Esophagus (tissue), 2 donors: ENCODE results near the gene PIGP. TPM values are rescaled to one million over a fixed set of nuclear protein-coding genes. Genes with fewer than 3 reads are reported as not detected.
"Not testable (repeated sequence)": the region's sequence is repeated elsewhere in the genome, so short reads cannot be mapped to it uniquely, and the experiment has no call there.

Source experiments
- H3K27ac ChIP-seq, 2 donors: one replicate each; pipeline ENCODE4 v1.5.1; 2013; ENCODE audit warnings: low read depth in 2 of 2, mild to moderate bottlenecking in 2 of 2, inconsistent platforms in 1 of 2, low read length in 1 of 2, moderate library complexity in 1 of 2
- H3K27me3 ChIP-seq, 2 donors: one replicate each; pipeline ENCODE4 v1.6.1; 2013; ENCODE audit warnings: low read length in 2 of 2, control low read depth in 1 of 2, mild to moderate bottlenecking in 1 of 2; ENCODE audit not compliant: insufficient read depth in 2 of 2, control insufficient read depth in 1 of 2
- H3K36me3 ChIP-seq, 2 donors: one replicate each; pipeline ENCODE4 v1.6.1; 2013; ENCODE audit warnings: low read length in 1 of 2; ENCODE audit not compliant: control insufficient read depth in 2 of 2, insufficient read depth in 2 of 2
- H3K4me1 ChIP-seq, 2 donors: one replicate each; pipeline ENCODE4 v1.6.1; 2013; ENCODE audit warnings: low read length in 1 of 2; ENCODE audit not compliant: control insufficient read depth in 2 of 2, insufficient read depth in 2 of 2
- H3K4me3 ChIP-seq, 2 donors: one replicate each; pipeline ENCODE4 v1.5.1; 2013; ENCODE audit warnings: low read length in 2 of 2, mild to moderate bottlenecking in 2 of 2, low read depth in 1 of 2, moderate library complexity in 1 of 2
- H3K9me3 ChIP-seq, 2 donors: one replicate each; pipeline ENCODE4 v1.6.1; 2013; ENCODE audit warnings: mild to moderate bottlenecking in 2 of 2, low read depth in 1 of 2, low read length in 1 of 2, moderate library complexity in 1 of 2; ENCODE audit not compliant: control insufficient read depth in 2 of 2, insufficient read depth in 1 of 2
- WGBS, 2 donors: extraction: QIAGEN DNeasy Blood & Tissue Kit; methylation state at CpG; one replicate each; pipeline ENCODE4 v1.1.7; 2013; 5-methylcytosine and 5-hydroxymethylcytosine counted together
- polyA plus RNA-seq, 2 donors: library from polyadenylated mRNA; stranded (reverse); fragments of 200-250 nt; gene quantifications; one replicate each; pipeline ENCODE4 v1.2.3, GENCODE V29; 2013
- donor health status: healthy with polysubstance abuse.
- donor health status: Bipolar disorder and iron deficiency.

Gene PIGP
- 10 to 100 TPM; 13.4 to 14.6 TPM for polyA plus RNA-seq

DNA sequence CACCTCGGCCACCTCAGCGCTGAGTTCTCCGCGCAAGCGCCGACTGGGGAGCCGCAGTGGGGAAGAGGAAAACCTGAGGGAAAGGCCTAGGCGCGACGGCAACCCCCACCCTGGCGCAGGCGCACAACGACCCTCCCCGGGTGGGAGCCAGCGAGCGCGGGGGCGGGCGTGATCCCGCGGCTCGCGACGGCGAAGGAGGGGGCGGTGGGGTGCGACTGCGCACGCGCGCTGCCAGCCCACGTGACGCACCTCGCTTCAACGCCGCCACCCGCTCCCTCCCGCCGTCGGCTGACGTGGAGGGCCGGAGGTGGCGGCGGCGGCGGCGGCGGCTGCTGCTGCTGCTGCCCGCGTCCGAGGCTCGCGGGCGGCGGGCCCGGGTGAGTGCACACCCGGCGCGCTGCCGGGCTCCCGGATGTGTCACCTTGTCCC, at the start of gene PIGP, which contains the start of gene TTC3:
Gene PIGP (minus strand): TSS at position 84 of the 429 bp plus-strand sequence. CDS start 556 bp downstream, outside the sequence.
Gene TTC3 (plus strand): TSS at position 267 of the 429 bp plus-strand sequence. CDS start 14,004 bp downstream, outside the sequence.
- no peaks in the 10 kb centered on the region for H3K9me3 ChIP-seq
- no peaks in the 10 kb centered on the region for H3K4me1 ChIP-seq
- peak within 1 kb of the TSS; percentile 63 to 77 for H3K4me3 ChIP-seq
- no peaks in the 10 kb centered on the region for H3K27me3 ChIP-seq
- 0 to 1% methylated on average over 38 to 61 of the region's 61 CpGs for WGBS, 2 donors
- no peaks in the 10 kb centered on the region for H3K36me3 ChIP-seq
- peak within 1 kb of the TSS; percentile 99 for H3K27ac ChIP-seq

DNA sequence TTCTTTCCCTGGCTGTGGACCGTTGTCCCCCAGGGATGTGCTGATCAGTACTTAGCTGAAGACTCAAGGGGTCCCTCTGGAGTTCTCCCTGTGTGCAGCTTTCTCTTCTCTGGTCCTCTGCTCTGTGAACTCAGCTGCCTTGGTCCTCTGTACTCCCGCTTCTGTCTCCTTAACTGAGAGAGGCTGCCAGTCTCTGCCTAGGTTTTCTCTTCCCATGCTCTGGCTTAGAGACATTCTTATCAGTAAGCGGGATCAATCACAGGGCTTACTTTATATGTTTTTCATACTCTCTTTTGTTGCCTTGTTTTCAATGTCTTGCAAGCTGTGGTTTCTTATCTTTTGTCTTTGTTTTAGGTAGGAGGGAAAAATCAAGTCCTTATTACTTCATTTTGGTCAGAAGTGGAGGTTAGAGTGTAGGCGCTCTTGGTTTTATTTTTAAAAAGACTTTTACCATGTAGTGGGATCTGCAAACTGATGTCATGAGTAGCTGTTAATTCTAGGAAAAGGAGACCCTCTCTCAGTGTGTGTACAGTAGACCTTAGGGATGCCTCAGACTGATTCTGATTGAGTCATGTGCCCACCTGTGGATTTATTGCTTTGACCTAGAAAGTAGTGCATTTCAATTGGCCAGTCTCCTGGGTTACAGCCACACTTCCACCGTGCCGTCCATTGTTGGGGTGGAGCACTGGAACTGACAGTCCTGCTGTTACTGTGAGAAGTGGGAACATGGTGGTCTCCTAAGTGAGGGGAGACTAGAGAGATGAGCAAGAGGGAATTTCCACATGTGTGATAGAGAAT, 46.7 kb upstream of the PIGP start:
- WGBS, 2 donors, result 83 to 91% methylated on average over 6 of the region's 6 CpGs
- Histone ChIP-seq H3K4me1 (no peaks in the 10 kb centered on the region), H3K27ac (no peak overlapping the region), H3K4me3 (no peak overlapping the region), H3K9me3 (no peaks in the 10 kb centered on the region), H3K36me3 (no peaks in the 10 kb centered on the region), H3K27me3 (no peaks in the 10 kb centered on the region)

DNA sequence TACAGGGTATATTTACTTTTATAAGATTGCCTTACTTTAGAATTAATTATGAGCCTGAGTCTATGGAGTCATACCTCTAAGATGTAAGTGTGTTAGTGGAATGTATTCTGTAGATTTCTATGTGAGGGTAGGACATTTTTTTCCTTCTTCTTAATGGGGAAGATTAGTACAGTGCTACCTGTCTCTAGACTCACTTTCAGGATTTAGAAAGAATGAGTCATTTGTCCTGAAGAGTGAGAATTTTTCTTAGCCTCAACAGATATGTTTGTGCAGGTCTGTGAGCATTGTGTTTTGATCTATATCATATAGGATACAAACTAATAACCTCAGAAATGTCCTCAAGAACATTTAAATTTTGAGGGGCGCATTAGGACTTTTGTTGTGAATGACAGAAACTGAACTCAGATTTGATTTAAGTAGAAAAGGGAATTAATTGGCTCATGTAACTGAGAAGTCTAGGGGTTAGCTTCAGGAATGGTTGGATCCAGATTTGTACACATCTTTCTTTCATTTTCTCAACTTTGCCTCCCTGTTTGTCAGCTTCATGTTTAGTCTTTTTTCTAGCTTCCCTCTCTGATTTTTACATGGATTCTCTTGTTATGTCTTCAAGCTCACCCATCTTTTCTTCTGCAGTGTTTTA, 45.4 kb upstream of the PIGP start:
- H3K9me3 ChIP-seq, result no peaks in the 10 kb centered on the region
- no peaks in the 10 kb centered on the region for H3K4me1 ChIP-seq
- no peaks in the 10 kb centered on the region for H3K27me3 ChIP-seq
- no peak overlapping the region for H3K4me3 ChIP-seq
- WGBS, 2 donors, result 0 to 11% methylated on average over 1 of the region's 1 CpG
- no peaks in the 10 kb centered on the region for H3K36me3 ChIP-seq
- H3K27ac ChIP-seq, result no peak overlapping the region

DNA sequence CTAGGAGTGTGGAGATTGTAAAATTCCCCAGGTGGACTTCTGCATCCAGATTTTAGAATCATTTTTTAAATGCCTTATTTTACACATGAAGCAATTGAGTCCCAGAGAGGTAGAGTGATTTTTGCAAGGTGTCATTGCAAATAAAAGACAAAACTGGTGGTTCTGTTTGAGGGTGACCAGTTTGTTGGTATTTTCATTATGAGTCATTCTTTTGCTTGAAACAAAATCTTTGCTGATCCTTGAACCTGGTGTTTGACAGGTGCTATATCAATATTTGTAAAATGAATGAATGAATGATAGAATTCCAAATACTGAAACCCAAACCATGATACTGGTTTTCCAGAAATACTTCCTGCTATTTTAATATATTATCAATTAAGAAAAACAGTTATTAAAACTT, 44.3 kb upstream of the PIGP start:
- Histone ChIP-seq H3K9me3 (no peaks in the 10 kb centered on the region), H3K4me1 (no peaks in the 10 kb centered on the region), H3K4me3 (no peak overlapping the region), H3K36me3 (no peaks in the 10 kb centered on the region), H3K27me3 (no peaks in the 10 kb centered on the region), H3K27ac (no peak overlapping the region)

DNA sequence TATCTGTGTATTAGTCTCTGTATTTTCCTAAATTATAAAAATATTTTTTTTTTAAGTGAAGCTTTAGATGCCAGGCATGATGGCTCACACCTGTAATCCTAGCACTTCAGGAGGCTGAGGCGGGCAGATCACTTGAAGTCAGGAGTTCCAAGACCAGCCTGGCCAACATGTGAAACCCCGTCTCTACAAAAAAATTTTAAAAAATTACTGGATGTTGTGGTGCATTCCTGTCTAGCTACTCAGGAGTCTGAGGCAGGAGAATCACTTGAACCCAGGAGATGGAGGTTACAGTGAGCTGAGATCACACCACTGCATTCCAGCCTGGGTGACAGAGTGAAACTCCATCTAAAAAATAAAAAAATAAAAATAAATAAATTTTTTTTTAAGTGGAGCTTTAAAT, 43.6 kb upstream of the PIGP start:
- H3K27ac ChIP-seq, result not testable (repeated sequence)
- WGBS, 2 donors, result 84 to 90% methylated on average over 2 of the region's 2 CpGs

DNA sequence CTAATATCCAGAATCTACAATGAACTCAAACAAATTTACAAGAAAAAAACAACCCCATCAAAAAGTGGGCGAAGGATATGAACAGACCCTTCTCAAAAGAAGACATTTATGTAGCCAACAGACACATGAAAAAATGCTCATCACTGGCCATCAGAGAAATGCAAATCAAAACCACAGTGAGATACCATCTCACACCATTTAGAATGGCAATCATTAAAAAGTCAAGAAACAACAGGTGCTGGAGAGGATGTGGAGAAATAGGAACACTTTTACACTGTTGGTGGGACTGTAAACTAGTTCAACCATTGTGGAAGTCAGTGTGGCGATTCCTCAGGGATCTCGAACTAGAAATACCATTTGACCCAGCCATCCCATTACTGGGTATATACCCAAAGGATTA, 41.4 kb upstream of the PIGP start:
- H3K4me3 ChIP-seq, H3K4me1 ChIP-seq, H3K27ac ChIP-seq, H3K36me3 ChIP-seq, H3K27me3 ChIP-seq, H3K9me3 ChIP-seq: not testable (repeated sequence)
- WGBS, 2 donors, result 78 to 83% methylated on average over 1 of the region's 3 CpGs

More for the DNA sequence above, 43.6 kb upstream of the PIGP start:
- H3K4me3 ChIP-seq, H3K4me1 ChIP-seq, H3K27me3 ChIP-seq, H3K9me3 ChIP-seq, H3K36me3 ChIP-seq: not testable (repeated sequence)

DNA sequence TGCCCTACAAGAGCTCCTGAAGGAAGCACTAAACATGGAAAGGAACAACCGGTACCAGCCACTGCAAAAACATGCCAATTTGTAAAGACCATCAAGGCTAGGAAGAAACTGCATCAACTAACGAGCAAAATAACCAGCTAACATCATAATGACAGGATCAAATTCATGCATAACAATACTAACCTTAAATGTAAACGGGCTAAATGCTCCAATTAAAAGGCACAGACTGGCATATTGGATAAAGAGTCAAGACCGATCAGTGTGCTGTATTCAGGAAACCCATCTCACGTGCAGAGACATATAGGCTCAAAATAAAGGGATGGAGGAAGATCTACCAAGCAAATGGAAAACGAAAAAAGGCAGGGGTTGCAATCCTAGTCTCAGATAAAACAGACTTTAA, 38.2 kb upstream of the PIGP start:
- 93 to 96% methylated on average over 4 to 5 of the region's 6 CpGs for WGBS, 2 donors

DNA sequence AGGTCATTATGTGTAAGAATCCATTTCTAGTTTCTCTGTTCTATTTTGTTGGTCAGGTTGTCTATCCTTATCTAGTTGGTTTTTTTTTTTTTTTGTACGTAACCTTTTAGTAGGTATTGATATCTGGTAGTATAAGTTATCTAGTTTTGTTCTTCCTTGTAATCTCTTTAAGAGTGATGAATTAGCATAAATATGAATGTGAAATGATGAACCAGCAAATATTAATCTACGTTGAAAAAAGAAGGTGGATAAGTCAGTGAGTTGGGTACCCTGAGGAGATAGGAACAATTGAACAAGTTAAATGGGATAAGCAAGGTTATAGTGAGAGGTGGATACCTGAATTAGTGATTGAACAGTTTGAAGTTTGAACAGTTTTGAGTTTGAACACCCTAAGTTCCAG, 34.1 kb upstream of the PIGP start:
- WGBS, 2 donors, result 93 to 94% methylated on average over 2 of the region's 2 CpGs
- H3K27me3 ChIP-seq, result no peaks in the 10 kb centered on the region
- H3K27ac ChIP-seq, result no peak overlapping the region
- H3K4me3 ChIP-seq, result no peak overlapping the region
- no peaks in the 10 kb centered on the region for H3K4me1 ChIP-seq
- peaks cover 0 to 2% of the 10 kb centered on the region in 2 donors for H3K9me3 ChIP-seq
- no peaks in the 10 kb centered on the region for H3K36me3 ChIP-seq

More for the DNA sequence above, 38.2 kb upstream of the PIGP start:
- not testable (repeated sequence) for H3K4me1 ChIP-seq, H3K36me3 ChIP-seq, H3K27ac ChIP-seq, H3K4me3 ChIP-seq, H3K27me3 ChIP-seq, H3K9me3 ChIP-seq

DNA sequence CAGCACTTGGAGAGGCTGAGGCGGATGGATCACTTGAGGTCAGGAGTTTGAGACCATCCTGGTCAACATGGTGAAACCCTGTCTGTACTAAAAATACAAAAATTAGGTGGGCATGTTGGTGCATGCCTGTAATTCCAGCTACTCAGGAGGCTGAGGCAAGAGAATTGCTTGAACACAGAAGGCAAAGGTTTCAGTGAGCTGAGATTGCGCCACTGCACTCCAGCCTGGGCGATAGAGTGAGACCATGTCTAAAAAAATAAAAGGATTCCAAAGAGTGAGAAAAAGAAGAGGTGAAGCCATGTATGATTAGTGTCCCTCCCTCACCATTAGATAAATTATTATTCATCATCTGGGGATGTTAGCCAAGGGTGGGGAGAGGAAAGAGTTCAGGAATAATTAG, 29.9 kb upstream of the PIGP start:
- H3K36me3 ChIP-seq, H3K27me3 ChIP-seq, H3K27ac ChIP-seq, H3K4me3 ChIP-seq, H3K9me3 ChIP-seq, H3K4me1 ChIP-seq: not testable (repeated sequence)
- WGBS, 2 donors, result 91% methylated on average over 3 of the region's 3 CpGs

DNA sequence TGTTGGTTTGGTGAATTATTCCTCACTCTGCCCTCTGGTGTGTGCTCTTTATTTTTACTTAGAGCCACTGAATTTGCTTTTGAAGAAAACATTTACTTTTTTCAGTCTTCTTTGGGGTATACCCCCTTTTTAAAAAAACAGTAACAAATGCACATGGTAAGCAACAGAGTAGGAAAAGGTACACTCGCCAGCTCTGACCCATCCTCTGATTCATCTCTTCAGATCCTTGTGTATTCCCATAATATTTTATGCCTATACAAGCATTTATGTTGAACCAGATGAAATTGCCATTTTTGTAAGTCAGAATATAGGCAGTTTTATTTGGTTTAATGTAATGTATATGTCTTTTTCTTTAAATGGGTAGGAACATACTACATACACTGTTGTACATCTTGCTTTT, 28.5 kb upstream of the PIGP start:
- WGBS, 2 donors, result 83 to 90% methylated on average over 1 of the region's 1 CpG
- Histone ChIP-seq H3K9me3 (no peaks in the 10 kb centered on the region), H3K36me3 (peaks cover 6 to 8% of the 10 kb centered on the region in 2 donors), H3K4me1 (no peaks in the 10 kb centered on the region), H3K27ac (no peak overlapping the region), H3K4me3 (no peak overlapping the region), H3K27me3 (no peaks in the 10 kb centered on the region)
